CD4-positive, alpha-beta T cell treated with Interleukin-2 at 100 ng/mL for 4 hours (primary cell): ENCODE measurements around the gene CAPN10.

Experiments
- DNase-seq: peaks from one replicate; pipeline ENCODE4 v3.0.0-alpha.2; 2020; ENCODE audit warnings: low spot score

The CAPN10 gene

GRCh38 chr2:240563951-240564560 is 22.5 kb upstream of the CAPN10 start:
- no peak for DNase-seq

- peak; percentile 30 for DNase-seq
Measured at GRCh38 chr2:240564561-240565332, 21.8 kb upstream of the CAPN10 start.

GRCh38 chr2:240565333-240566202 is 21.0 kb upstream of the CAPN10 start:
- DNase-seq = peak; percentile 97

- DNase-seq = peak; percentile 95
Measured at GRCh38 chr2:240566203-240567136, 20.1 kb upstream of the CAPN10 start.

GRCh38 chr2:240567137-240567871 is 19.2 kb upstream of the CAPN10 start:
- DNase-seq = peak; percentile 50

GRCh38 chr2:240567872-240568677 is 18.5 kb upstream of the CAPN10 start, which contains the start of gene RNPEPL1:
TSS of gene RNPEPL1 (plus strand) at chr2:240568484. CDS start at chr2:240568587, 103 bp downstream.
- peak; percentile 57 for DNase-seq

GRCh38 chr2:240568678-240569522 is 17.6 kb upstream of the CAPN10 start:
- DNase-seq = peak; percentile 60

- DNase-seq = no peak
Measured at GRCh38 chr2:240569523-240569997, 17.0 kb upstream of the CAPN10 start.

GRCh38 chr2:240569998-240570530 is 16.5 kb upstream of the CAPN10 start:
- no peak for DNase-seq

GRCh38 chr2:240570531-240571313 is 15.8 kb upstream of the CAPN10 start:
- no peak for DNase-seq

GRCh38 chr2:240571314-240571973 is 15.1 kb upstream of the CAPN10 start:
- DNase-seq = no peak

GRCh38 chr2:240572141-240573031 is 14.1 kb upstream of the CAPN10 start:
- DNase-seq = no peak

- no peak for DNase-seq
Measured at GRCh38 chr2:240573071-240573515, 13.4 kb upstream of the CAPN10 start.

GRCh38 chr2:240573516-240574385 is 12.8 kb upstream of the CAPN10 start:
- no peak for DNase-seq
